KMS-11 (cell line): ENCODE data around the gene ADGRF3.

Source experiments
- H2AFZ ChIP-seq: fragments of 200-600 bp; sonication (generic); 2 replicates; pipeline ENCODE4 v1.6.1; 2016; ENCODE audit warnings: antibody characterized with exemption, mixed run types, low read depth
- H3K27ac ChIP-seq: fragments of 200-600 bp; sonication (generic); 2 replicates; pipeline ENCODE4 v1.6.1; 2016; ENCODE audit warnings: mild to moderate bottlenecking, mixed run types
- H3K27me3 ChIP-seq: fragments of 200-600 bp; sonication (generic); 2 replicates; pipeline ENCODE4 v1.6.1; 2017; ENCODE audit warnings: mild to moderate bottlenecking, low read depth, mixed run types, moderate library complexity; ENCODE audit not compliant: insufficient read depth
- H3K36me3 ChIP-seq: fragments of 200-600 bp; sonication (generic); 2 replicates; pipeline ENCODE4 v1.6.1; 2017; ENCODE audit warnings: mild to moderate bottlenecking, mixed run types; ENCODE audit not compliant: insufficient read depth
- H3K4me1 ChIP-seq: fragments of 200-600 bp; sonication (generic); 2 replicates; pipeline ENCODE4 v1.6.1; 2016; ENCODE audit warnings: mild to moderate bottlenecking, low read depth, mixed run types; ENCODE audit not compliant: poor library complexity, severe bottlenecking
- H3K4me2 ChIP-seq: fragments of 200-600 bp; sonication (generic); 2 replicates; pipeline ENCODE4 v1.7.0; 2016; ENCODE audit warnings: mild to moderate bottlenecking, mixed run types
- H3K4me3 ChIP-seq: fragments of 200-600 bp; sonication (generic); IDR thresholded peaks from 2 replicates; pipeline ENCODE4 v1.6.1; 2017; ENCODE audit warnings: low read depth, low read length, mixed read lengths; ENCODE audit not compliant: insufficient read depth
- H3K79me2 ChIP-seq: fragments of 200-600 bp; sonication (generic); 2 replicates; pipeline ENCODE4 v1.6.1; 2016; ENCODE audit warnings: low read depth, mixed run types; ENCODE audit not compliant: insufficient read depth
- H3K9ac ChIP-seq: fragments of 200-600 bp; sonication (generic); 2 replicates; pipeline ENCODE4 v1.6.1; 2016; ENCODE audit warnings: mild to moderate bottlenecking, mixed run types
- H4K20me1 ChIP-seq: fragments of 200-600 bp; sonication (generic); 2 replicates; pipeline ENCODE4 v1.6.1; 2016; ENCODE audit warnings: mild to moderate bottlenecking, mixed run types; ENCODE audit not compliant: insufficient read depth
- CTCF ChIP-seq: fragments of 200-600 bp; sonication (generic); conservative IDR thresholded peaks from 2 replicates; pipeline ENCODE4 v1.6.1; 2017; ENCODE audit warnings: low read depth, mild to moderate bottlenecking, antibody characterized with exemption, low read length, moderate library complexity, mixed read lengths

The ADGRF3 gene

GRCh38 chr2:26299471-26300101, 47.0 kb downstream of the ADGRF3 start:
- Histone ChIP-seq H3K9ac (no peak overlapping the region), H3K36me3 (no peaks in the 10 kb centered on the region), H3K27me3 (no peaks in the 10 kb centered on the region), H3K27ac (no peak overlapping the region), H2AFZ (no peak overlapping the region), H3K79me2 (no peaks in the 10 kb centered on the region), H3K4me1 (no peaks in the 10 kb centered on the region), H3K4me2 (no peak overlapping the region), H3K4me3 (no peak overlapping the region), H4K20me1 (no peaks in the 10 kb centered on the region)
- TF ChIP-seq CTCF = no peak

- Histone ChIP-seq H3K4me1 (no peaks in the 10 kb centered on the region), H3K36me3 (no peaks in the 10 kb centered on the region), H3K27ac (no peak overlapping the region), H3K27me3 (no peaks in the 10 kb centered on the region), H3K79me2 (no peaks in the 10 kb centered on the region), H3K9ac (no peak overlapping the region), H2AFZ (no peak overlapping the region), H4K20me1 (no peaks in the 10 kb centered on the region), H3K4me3 (no peak overlapping the region), H3K4me2 (no peak overlapping the region)
- no peak for TF ChIP-seq CTCF
These were observed 47.8 kb downstream of the ADGRF3 start for GRCh38 chr2:26298638-26299393.

- H4K20me1 ChIP-seq = no peaks in the 10 kb centered on the region
- no peak overlapping the region for H3K27ac ChIP-seq
- H3K4me2 ChIP-seq = no peak overlapping the region
- no peak overlapping the region for H3K4me3 ChIP-seq
- no peaks in the 10 kb centered on the region for H3K36me3 ChIP-seq
- no peaks in the 10 kb centered on the region for H3K27me3 ChIP-seq
- no peak for TF ChIP-seq CTCF
- no peak overlapping the region for H3K9ac ChIP-seq
- no peaks in the 10 kb centered on the region for H3K4me1 ChIP-seq
- H3K79me2 ChIP-seq = no peaks in the 10 kb centered on the region
- H2AFZ ChIP-seq = no peak overlapping the region
These were observed 48.3 kb downstream of the ADGRF3 start for GRCh38 chr2:26298286-26298637.

- no peak for TF ChIP-seq CTCF
- Histone ChIP-seq H3K4me3 (no peak overlapping the region), H2AFZ (no peak overlapping the region), H3K27ac (no peak overlapping the region), H4K20me1 (no peaks in the 10 kb centered on the region), H3K4me2 (no peak overlapping the region), H3K36me3 (no peaks in the 10 kb centered on the region), H3K79me2 (no peaks in the 10 kb centered on the region), H3K9ac (no peak overlapping the region), H3K4me1 (no peaks in the 10 kb centered on the region), H3K27me3 (no peaks in the 10 kb centered on the region)
These were observed 49.5 kb downstream of the ADGRF3 start for GRCh38 chr2:26297061-26297460.
